ENCODE measurements around the gene RYK. TPM values are rescaled to one million over a fixed set of nuclear protein-coding genes. Genes with fewer than 3 reads are reported as not detected.

The RYK gene
- total RNA-seq, 4 donors from 2014 or later = 95.2 to 168 (median 108) TPM

DNA sequence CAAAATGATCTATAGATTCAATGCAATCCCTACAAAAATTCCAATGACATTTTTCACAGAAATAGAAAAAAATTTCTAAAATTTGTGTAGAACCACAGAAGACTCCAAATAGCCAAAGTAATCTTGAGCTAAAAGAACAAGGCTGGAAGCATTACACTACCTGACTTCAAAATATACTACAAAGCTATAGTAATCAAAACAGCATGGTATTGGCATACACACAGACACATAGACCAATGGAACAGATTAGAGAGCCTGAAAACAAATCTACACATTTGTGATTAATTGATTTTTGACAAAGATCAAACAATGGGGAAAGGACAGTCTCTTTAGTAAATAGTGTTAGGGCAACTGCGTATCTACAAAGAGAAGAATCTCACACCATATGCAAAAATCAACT lies 45.3 kb upstream of the RYK start:
- H3K9me3 ChIP-seq = no peaks in the 10 kb centered on the region
- WGBS, 2 donors = 96 to 100% methylated on average over 1 of the region's 1 CpG

DNA sequence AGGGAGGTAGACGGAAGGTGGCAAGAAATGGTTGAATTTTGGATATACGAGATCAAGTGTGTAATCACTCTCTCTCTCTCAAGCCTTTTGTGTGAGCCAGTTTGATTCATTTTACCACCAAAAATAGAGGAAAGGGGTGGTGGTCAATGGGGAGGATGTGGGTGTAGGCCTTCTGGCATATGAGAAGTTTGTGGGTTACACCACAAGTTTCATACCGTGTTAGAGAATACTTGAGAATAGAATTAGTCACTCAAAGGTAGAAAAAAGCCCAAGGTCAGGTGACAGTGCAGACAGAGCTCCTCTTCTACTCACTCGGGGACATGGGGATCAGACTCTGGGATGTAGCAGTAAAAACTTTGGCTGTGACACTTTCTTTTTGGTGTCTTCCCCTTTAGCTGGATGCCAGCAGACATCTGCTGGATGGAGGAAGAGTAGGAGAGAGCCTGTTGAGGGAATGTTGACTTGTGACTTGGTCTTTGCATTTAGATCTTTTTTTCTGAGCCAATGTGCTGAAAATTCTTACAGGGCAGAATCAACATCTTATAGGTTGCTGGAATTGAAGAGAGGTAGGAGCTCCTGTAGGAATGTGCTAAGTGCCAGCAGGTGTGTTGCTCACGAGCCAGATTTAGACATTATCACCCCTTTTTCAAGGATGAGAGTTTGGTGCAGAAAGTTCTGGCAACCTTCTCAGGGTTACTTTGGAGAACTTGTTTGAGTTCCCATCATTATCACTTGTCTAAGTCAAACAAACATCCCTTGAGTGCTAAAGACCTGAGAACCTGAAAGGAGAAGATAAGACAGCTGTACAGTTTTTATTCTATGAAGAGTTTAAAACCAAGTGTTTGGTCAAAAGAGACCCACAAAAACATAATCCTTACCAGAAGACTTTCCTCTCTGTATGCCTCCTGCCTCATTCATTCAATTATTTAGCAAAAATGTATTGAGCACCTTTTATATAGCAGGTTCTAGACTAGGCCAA lies 43.9 kb upstream of the RYK start:
- Histone ChIP-seq H3K27me3 (no peaks in the 10 kb centered on the region), H3K4me3 (replicated peaks in 1 of 3) (no peak overlapping the region), H3K4me1 (peaks cover 15 to 22% of the 10 kb centered on the region in 2 donors), H3K36me3 (no peaks in the 10 kb centered on the region), H3K9me3 (no peaks in the 10 kb centered on the region), H3K27ac (no peak overlapping the region)
- DNase-seq = no peak
- intact Hi-C loops (cut with DNase I) = loop anchor here (5.0 kb wide), 1 partner anchor 82 kb away; no protein-coding TSS in a partner anchor
- 63 to 67% methylated on average over 5 of the region's 5 CpGs for WGBS, 2 donors
- no peak for TF ChIP-seq POLR2A (IDR thresholded peaks at IDR 0.05)
- TF ChIP-seq, protein P1, sequence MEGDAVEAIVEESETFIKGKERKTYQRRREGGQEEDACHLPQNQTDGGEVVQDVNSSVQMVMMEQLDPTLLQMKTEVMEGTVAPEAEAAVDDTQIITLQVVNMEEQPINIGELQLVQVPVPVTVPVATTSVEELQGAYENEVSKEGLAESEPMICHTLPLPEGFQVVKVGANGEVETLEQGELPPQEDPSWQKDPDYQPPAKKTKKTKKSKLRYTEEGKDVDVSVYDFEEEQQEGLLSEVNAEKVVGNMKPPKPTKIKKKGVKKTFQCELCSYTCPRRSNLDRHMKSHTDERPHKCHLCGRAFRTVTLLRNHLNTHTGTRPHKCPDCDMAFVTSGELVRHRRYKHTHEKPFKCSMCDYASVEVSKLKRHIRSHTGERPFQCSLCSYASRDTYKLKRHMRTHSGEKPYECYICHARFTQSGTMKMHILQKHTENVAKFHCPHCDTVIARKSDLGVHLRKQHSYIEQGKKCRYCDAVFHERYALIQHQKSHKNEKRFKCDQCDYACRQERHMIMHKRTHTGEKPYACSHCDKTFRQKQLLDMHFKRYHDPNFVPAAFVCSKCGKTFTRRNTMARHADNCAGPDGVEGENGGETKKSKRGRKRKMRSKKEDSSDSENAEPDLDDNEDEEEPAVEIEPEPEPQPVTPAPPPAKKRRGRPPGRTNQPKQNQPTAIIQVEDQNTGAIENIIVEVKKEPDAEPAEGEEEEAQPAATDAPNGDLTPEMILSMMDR (IDR thresholded peaks at IDR 0.05) = no peak

More for the DNA sequence above, 45.3 kb upstream of the RYK start:
- H3K36me3 ChIP-seq = no peaks in the 10 kb centered on the region
- H3K4me1 ChIP-seq = peaks cover 8% of the 10 kb centered on the region in 2 donors
- DNase-seq = no peak
- intact Hi-C loops (cut with DNase I) = loop anchor here (5.0 kb wide), 1 partner anchor 84 kb away; no protein-coding TSS in a partner anchor
- TF ChIP-seq, protein P1 (IDR thresholded peaks at IDR 0.05) = no peak
- TF ChIP-seq POLR2A (IDR thresholded peaks at IDR 0.05) = no peak
- H3K4me3 ChIP-seq (replicated peaks in 1 of 3) = no peak overlapping the region
- H3K27me3 ChIP-seq = no peaks in the 10 kb centered on the region
- no peak overlapping the region for H3K27ac ChIP-seq

DNA sequence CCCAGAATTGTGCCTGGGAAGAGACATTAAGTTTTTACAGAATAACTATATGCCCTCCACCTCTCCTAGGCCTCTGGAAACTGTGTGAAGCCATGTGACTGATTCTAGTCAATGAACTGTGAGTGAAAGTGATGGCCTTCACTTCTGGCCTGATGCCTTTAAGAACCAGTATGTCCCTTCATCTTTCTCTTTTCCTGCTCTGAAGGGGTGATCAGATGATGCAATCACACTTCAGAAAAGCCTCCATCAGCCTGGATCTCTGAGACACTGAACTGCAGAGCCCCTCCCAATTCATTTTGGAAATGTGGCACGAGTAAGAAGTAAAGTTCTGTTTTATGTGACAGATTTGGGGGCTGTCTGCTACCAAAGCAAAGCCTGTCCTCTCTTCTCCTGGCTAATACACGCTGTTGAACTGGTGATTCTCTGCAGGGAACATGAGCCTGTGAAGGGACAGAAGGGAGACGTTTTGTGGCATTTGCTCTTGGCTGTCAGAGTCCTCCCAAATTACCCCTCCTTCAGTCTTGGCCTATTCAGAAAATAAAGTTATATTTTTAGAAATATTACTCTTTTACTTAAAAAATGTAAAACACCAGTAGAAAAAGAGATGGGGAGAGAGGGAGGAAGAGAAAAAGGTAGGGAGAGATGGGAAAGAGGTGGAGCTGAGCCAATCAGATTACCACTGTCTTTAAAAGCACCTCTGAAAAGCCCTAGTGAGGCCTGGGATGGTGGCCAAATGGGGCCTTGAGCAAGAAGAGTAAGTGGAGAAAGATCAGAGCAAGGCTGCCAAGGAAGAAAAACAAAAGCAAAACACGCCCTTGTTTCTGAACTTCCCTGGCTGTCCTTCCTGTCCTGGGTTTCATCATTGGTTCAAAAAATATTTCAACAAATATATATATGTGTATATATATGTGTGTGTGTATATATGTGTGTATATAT lies 40.9 kb upstream of the RYK start:
- Histone ChIP-seq H3K27me3 (no peaks in the 10 kb centered on the region), H3K27ac (peak overlapping the region; percentile 47 to 69 (median 57)), H3K4me1 (peaks cover 15 to 22% of the 10 kb centered on the region in 2 donors), H3K9me3 (no peaks in the 10 kb centered on the region), H3K4me3 (replicated peaks in 1 of 3) (no peak overlapping the region), H3K36me3 (no peaks in the 10 kb centered on the region)
- TF ChIP-seq, protein P1 (IDR thresholded peaks at IDR 0.05) = no peak
- TF ChIP-seq POLR2A (IDR thresholded peaks at IDR 0.05) = no peak
- intact Hi-C loops (cut with DNase I) = no loop called here
- 23 to 37% methylated on average over 4 of the region's 4 CpGs for WGBS, 2 donors
- DNase-seq = peak; percentile 94 to 95

DNA sequence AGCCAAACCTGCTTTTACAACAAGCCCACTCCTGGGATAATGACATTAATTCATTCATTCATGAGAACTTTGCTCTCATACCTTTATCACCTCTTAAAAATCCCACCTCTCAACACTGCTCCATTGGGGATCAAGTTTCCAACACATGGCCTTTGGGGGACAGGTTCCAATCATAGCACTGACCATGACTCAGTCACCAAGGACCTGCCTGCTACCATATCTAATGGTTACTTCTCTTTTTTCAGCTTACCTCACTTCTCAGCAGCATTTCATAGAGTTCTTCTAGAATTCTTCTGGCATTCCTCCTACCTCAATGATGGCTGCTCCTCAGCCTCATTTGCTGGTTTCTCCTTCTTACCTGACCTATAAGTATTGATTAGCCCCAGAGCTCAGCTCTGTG lies 36.9 kb upstream of the RYK start:
- no peak overlapping the region for H3K4me3 ChIP-seq (replicated peaks in 1 of 3)
- no peaks in the 10 kb centered on the region for H3K9me3 ChIP-seq
- no peak for DNase-seq
- intact Hi-C loops (cut with DNase I) = no loop called here
- H3K4me1 ChIP-seq = peaks cover 22 to 30% of the 10 kb centered on the region in 2 donors
- H3K27me3 ChIP-seq = no peaks in the 10 kb centered on the region
- TF ChIP-seq POLR2A (IDR thresholded peaks at IDR 0.05) = no peak
- TF ChIP-seq, protein P1 (IDR thresholded peaks at IDR 0.05) = no peak
- H3K36me3 ChIP-seq = no peaks in the 10 kb centered on the region
- no peak overlapping the region for H3K27ac ChIP-seq
